ENCODE data around the gene HAS3. TPM values are rescaled to one million over a fixed set of nuclear protein-coding genes. Genes with fewer than 3 reads are reported as not detected.

Gene HAS3
- total RNA-seq, 1 donor from 2014 or later: 0.75 TPM

- TF ChIP-seq, protein P1, sequence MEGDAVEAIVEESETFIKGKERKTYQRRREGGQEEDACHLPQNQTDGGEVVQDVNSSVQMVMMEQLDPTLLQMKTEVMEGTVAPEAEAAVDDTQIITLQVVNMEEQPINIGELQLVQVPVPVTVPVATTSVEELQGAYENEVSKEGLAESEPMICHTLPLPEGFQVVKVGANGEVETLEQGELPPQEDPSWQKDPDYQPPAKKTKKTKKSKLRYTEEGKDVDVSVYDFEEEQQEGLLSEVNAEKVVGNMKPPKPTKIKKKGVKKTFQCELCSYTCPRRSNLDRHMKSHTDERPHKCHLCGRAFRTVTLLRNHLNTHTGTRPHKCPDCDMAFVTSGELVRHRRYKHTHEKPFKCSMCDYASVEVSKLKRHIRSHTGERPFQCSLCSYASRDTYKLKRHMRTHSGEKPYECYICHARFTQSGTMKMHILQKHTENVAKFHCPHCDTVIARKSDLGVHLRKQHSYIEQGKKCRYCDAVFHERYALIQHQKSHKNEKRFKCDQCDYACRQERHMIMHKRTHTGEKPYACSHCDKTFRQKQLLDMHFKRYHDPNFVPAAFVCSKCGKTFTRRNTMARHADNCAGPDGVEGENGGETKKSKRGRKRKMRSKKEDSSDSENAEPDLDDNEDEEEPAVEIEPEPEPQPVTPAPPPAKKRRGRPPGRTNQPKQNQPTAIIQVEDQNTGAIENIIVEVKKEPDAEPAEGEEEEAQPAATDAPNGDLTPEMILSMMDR (IDR thresholded peaks at IDR 0.05; ENCODE audit: insufficient read depth, low read length, poor library complexity, severe bottlenecking): no peak
- no peaks in the 10 kb centered on the region for H3K36me3 ChIP-seq (ENCODE audit: control insufficient read depth, insufficient read depth, low read length)
- H3K27me3 ChIP-seq (ENCODE audit: control insufficient read depth, insufficient read depth, low read length): no peaks in the 10 kb centered on the region
- no peak for DNase-seq (ENCODE audit: low read depth)
- H3K4me3 ChIP-seq (ENCODE audit: low read depth, low read length): no peak overlapping the region
Measured at GRCh38 chr16:69064124-69064763, 41.2 kb upstream of the HAS3 start.

DNA sequence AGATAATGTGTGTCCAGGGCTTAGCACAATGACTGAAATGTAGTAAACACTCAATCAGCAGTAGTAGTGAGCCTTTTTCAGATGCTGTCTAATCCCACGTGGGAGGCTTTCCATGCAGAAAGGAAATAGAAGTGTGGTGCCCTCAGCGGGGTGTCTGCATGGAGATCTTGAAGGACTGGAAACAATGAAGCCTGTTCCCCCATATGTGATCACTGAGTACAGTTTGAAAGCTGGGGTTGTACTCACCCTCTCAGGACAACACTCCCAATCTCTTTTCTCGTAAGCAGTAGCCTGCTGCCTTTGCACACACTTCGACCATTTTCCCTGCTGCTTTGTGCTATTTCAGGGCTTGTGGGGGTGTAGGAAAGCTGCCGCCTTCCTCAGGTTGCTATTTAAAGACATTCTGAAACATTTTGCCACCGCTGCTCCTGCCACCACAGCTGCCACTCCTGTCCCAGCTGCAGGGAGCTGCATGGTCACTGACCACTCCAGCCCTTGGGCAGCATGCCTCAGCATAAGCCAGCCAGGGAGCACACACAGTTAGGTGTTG is 40.6 kb upstream of the HAS3 start:
- no peak overlapping the region for H3K4me3 ChIP-seq (ENCODE audit: low read depth, low read length)
- TF ChIP-seq, protein P1 (IDR thresholded peaks at IDR 0.05; ENCODE audit: insufficient read depth, low read length, poor library complexity, severe bottlenecking): no peak
- no peaks in the 10 kb centered on the region for H3K27me3 ChIP-seq (ENCODE audit: control insufficient read depth, insufficient read depth, low read length)
- no peak for DNase-seq (ENCODE audit: low read depth)
- H3K36me3 ChIP-seq (ENCODE audit: control insufficient read depth, insufficient read depth, low read length): no peaks in the 10 kb centered on the region

GRCh38 chr16:69069504-69069903 is 35.9 kb upstream of the HAS3 start:
- TF ChIP-seq, protein P1 (IDR thresholded peaks at IDR 0.05; ENCODE audit: insufficient read depth, low read length, poor library complexity, severe bottlenecking): no peak
- H3K36me3 ChIP-seq (ENCODE audit: control insufficient read depth, insufficient read depth, low read length): no peaks in the 10 kb centered on the region

DNA sequence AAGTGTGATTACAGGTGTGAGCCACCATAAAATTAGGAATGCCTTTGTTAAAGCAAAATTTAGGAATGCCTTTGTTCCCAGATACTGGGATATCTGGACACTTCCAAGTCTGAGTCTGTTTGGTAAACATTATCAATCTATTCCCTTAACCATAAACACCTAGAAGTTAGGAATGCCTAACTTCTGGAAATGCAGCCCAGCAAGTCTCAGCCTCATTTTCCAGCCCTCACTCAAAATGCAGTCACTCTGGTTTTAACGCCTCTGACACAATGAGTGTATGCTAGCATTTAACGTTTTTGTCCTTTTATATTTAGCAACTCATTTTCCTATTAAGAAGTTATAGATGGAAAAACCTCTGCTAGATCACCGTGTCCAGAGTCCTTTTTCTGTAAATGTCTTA is 34.4 kb upstream of the HAS3 start:
- H3K36me3 ChIP-seq (ENCODE audit: control insufficient read depth, insufficient read depth, low read length): no peaks in the 10 kb centered on the region
- TF ChIP-seq, protein P1 (IDR thresholded peaks at IDR 0.05; ENCODE audit: insufficient read depth, low read length, poor library complexity, severe bottlenecking): no peak
- H3K4me3 ChIP-seq (ENCODE audit: low read depth, low read length): no peak overlapping the region
- H3K27me3 ChIP-seq (ENCODE audit: control insufficient read depth, insufficient read depth, low read length): no peaks in the 10 kb centered on the region
- DNase-seq (ENCODE audit: low read depth): no peak

More at GRCh38 chr16:69069504-69069903, 35.9 kb upstream of the HAS3 start:
- Histone ChIP-seq H3K4me3 (ENCODE audit: low read depth, low read length) (no peak overlapping the region), H3K27me3 (ENCODE audit: control insufficient read depth, insufficient read depth, low read length) (no peaks in the 10 kb centered on the region)
- no peak for DNase-seq (ENCODE audit: low read depth)

DNA sequence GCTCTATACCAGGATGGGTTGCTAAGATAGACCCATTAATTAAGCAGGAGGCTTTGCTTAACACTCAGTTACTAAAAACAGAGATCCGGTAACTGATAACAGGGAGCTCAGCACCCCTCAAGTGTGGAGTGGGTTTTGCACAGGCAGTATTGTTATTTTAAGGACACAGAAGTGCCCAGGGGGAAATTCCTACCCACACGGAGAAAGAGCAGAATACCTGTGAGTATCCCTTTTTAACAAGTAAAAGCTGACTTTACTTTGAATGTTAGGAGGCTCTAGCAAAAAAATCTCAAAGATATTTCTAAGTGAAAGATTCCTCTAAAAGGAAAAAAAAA is 32.8 kb upstream of the HAS3 start:
- H3K27me3 ChIP-seq (ENCODE audit: control insufficient read depth, insufficient read depth, low read length): no peaks in the 10 kb centered on the region
- TF ChIP-seq, protein P1 (IDR thresholded peaks at IDR 0.05; ENCODE audit: insufficient read depth, low read length, poor library complexity, severe bottlenecking): no peak
- H3K4me3 ChIP-seq (ENCODE audit: low read depth, low read length): no peak overlapping the region
- DNase-seq (ENCODE audit: low read depth): no peak
- no peaks in the 10 kb centered on the region for H3K36me3 ChIP-seq (ENCODE audit: control insufficient read depth, insufficient read depth, low read length)

DNA sequence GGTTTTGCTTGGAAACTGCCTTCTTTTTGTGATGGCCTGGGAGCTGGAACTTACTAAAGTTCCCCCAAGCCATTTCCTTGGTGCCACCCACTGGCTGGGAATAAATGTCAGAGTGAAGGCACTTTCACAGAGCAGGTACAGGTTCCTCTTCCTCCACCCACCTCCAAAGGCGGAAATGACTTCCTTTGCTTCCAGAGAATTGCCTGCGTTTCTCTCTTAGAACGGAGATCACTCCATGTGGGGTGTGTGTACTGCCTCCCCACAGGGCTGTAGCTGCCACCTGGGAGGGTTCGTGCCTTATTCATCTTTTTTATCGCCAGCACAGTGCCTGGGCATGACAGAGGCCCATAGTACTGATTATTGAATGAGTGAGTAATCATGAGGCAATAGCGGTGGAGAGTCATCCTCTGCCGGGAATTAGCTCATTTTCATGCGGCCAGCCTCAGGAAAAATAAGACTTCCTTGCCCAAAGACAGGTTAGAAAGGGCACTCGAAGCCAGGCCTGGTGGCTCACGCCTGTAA is 32.2 kb upstream of the HAS3 start:
- TF ChIP-seq, protein P1 (IDR thresholded peaks at IDR 0.05; ENCODE audit: insufficient read depth, low read length, poor library complexity, severe bottlenecking): no peak
- Histone ChIP-seq H3K27me3 (ENCODE audit: control insufficient read depth, insufficient read depth, low read length) (no peaks in the 10 kb centered on the region), H3K36me3 (ENCODE audit: control insufficient read depth, insufficient read depth, low read length) (no peaks in the 10 kb centered on the region), H3K4me3 (ENCODE audit: low read depth, low read length) (no peak overlapping the region)
- peak; percentile 91 for DNase-seq (ENCODE audit: low read depth)

All from kidney epithelial cell (primary cell).